Measurements from ENCODE around the gene CHD2. TPM values are rescaled to one million over a fixed set of nuclear protein-coding genes. Genes with fewer than 3 reads are reported as not detected.

Gene CHD2
- total RNA-seq, 1 experiment from 2014 or later, result 63.3 TPM

DNA sequence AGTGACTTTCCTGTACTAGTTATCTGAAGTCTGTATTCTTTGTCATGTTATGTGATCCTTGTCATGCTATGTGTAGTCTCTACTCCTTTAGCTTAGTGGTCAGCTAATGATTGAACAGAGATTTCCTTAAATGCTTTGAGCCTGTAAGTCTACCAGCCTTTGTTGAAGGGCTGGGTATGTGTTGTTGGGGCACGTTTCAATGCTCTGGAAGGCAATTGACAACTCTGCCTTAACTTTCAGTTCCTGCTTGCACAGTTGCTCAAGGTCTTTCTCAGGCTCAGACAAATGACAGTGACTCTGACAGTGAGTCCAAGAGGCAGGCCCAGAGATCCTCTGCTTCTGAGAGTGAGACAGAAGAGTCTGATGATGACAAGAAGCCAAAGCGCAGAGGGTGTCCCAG lies 89.3 kb downstream of the CHD2 start:
- Histone ChIP-seq H4K91ac (ENCODE audit: insufficient read length, low read depth, low read length) (no peak overlapping the region), H3K4ac (ENCODE audit: low read depth, low read length) (no peak overlapping the region), H2BK5ac (ENCODE audit: insufficient read length, low read length) (no peak overlapping the region), H3K14ac (ENCODE audit: insufficient read depth, low read length) (no peak overlapping the region), H2BK120ac (ENCODE audit: low read depth, low read length, poor library complexity, severe bottlenecking) (no peak overlapping the region), H3K9me3 (ENCODE audit: control insufficient read depth, low read depth, low read length) (no peaks in the 10 kb centered on the region), H2BK20ac (ENCODE audit: low read depth, low read length, poor library complexity, severe bottlenecking) (no peak overlapping the region), H2BK15ac (ENCODE audit: low read depth, low read length) (no peak overlapping the region), H4K5ac (ENCODE audit: insufficient read length, low read depth, low read length) (no peak overlapping the region), H3K56ac (ENCODE audit: insufficient read length, low read depth, low read length) (no peak overlapping the region), H3K23ac (ENCODE audit: insufficient read length, low read depth, low read length) (no peak overlapping the region), H4K8ac (replicated peaks; ENCODE audit: insufficient read length, low read depth, low read length) (no peak overlapping the region), H2AFZ (ENCODE audit: low read length) (no peak overlapping the region), H3T11ph (ENCODE audit: low read length) (no peak overlapping the region), H3K4me1 (ENCODE audit: insufficient read depth, low read length) (no peaks in the 10 kb centered on the region), H3K18ac (ENCODE audit: insufficient read length, low read depth, low read length) (no peak overlapping the region), H3K4me2 (ENCODE audit: insufficient read depth, insufficient read length, low read length) (no peak overlapping the region), H2AK5ac (ENCODE audit: insufficient read length, low read length) (no peak overlapping the region), H3K79me1 (ENCODE audit: insufficient read depth, low read depth, low read length, poor library complexity, severe bottlenecking) (peaks cover 3% of the 10 kb centered on the region), H2BK12ac (ENCODE audit: insufficient read length, low read depth, low read length) (no peak overlapping the region), H4K20me1 (ENCODE audit: control insufficient read depth, insufficient read depth, insufficient read length) (no peaks in the 10 kb centered on the region), H3K9ac (ENCODE audit: extremely low read depth, insufficient read length, low read length) (no peak overlapping the region), H3K79me2 (ENCODE audit: insufficient read depth, low read length) (no peaks in the 10 kb centered on the region), H3K27me3 (ENCODE audit: insufficient read depth, low read length) (no peaks in the 10 kb centered on the region), H3K27ac (ENCODE audit: insufficient read length, low read depth, low read length) (no peak overlapping the region), H3K23me2 (ENCODE audit: insufficient read length, low read depth, low read length, poor library complexity, severe bottlenecking) (no peaks in the 10 kb centered on the region)
- Mint-ChIP-seq H3K9me3 (no peaks in the 10 kb centered on the region), H3K27ac (peak overlapping the region in 1 of 3 experiments; percentile 7; a peak in 1 of 7 replicates), H3K4me3 (no peak overlapping the region), H3K4me1 (no peaks in the 10 kb centered on the region), H3K36me3 (ENCODE audit: insufficient read depth in 1 of 3, low read depth in 3 of 3) (peaks cover 30 to 83% (median 76%) of the 10 kb centered on the region in 3 experiments; a peak in 6 of 7 replicates), H3K27me3 (ENCODE audit: low read depth) (no peaks in the 10 kb centered on the region)
- DNase-seq, result no peak
- no peak for TF ChIP-seq CTCF (conservative IDR thresholded peaks at IDR 0.05)
- WGBS (ENCODE audit: extremely low coverage, insufficient read length, low lambda C conversion rate), result no CpG with 5 or more reads among the region's 2 CpGs

Measured in H9 (cell line).